Transverse colon (tissue), 3 donors: ENCODE measurements around the gene ECM1.

Experiments used
- CTCF ChIP-seq, 5 experiments: fragments of 200-600 bp in 3 of 5; fragments of 450-650 bp in 2 of 5; sonication (generic) in 3 of 5; IDR thresholded peaks; 1 replicate in 2 of 5; 2 replicates in 3 of 5; pipeline ENCODE4 v1.5.1; 2016 to 2017; ENCODE audit warnings: antibody characterized with exemption in 5 of 5, inconsistent platforms in 3 of 5, mild to moderate bottlenecking in 2 of 5, moderate library complexity in 1 of 5
- EP300 ChIP-seq: sonication (generic); formaldehyde crosslinking; IDR thresholded peaks from one replicate; pipeline ENCODE4 v1.6.1; 2017; ENCODE audit warnings: antibody characterized with exemption, low read depth

GRCh38 chr1:150546294-150546937 is 38.5 kb downstream of the ECM1 start:
- TF ChIP-seq EP300, result no peak
- no peak for TF ChIP-seq CTCF (IDR thresholded peaks at IDR 0.05)
